ENCODE data around the gene CYSTM1. TPM values are rescaled to one million over a fixed set of nuclear protein-coding genes. Genes with fewer than 3 reads are reported as not detected.

CYSTM1 gene
- total RNA-seq, 2 donors from 2014 or later, result 37.0 to 51.7 TPM

- no peaks in the 10 kb centered on the region for H3K36me3 ChIP-seq
- 97% methylated on average over 7 of the region's 7 CpGs for WGBS
- no peak for DNase-seq (ENCODE audit: low spot score)
- no peaks in the 10 kb centered on the region for H3K27me3 ChIP-seq (replicated peaks; ENCODE audit: insufficient read depth)
- H3K4me3 ChIP-seq, result no peak overlapping the region
- intact Hi-C loops (cut with DNase I), result no loop called here
- H3K4me1 ChIP-seq (replicated peaks), result peaks cover 5% of the 10 kb centered on the region
- no peak overlapping the region for H3K27ac ChIP-seq
- TF ChIP-seq POLR2A (IDR thresholded peaks at IDR 0.05) (no peak), CTCF (IDR thresholded peaks at IDR 0.05) (no peak), POLR2AphosphoS5 (IDR thresholded peaks at IDR 0.05) (no peak)
- no peaks in the 10 kb centered on the region for H3K9me3 ChIP-seq
Observed at GRCh38 chr5:140142856-140143255, 32.1 kb upstream of the CYSTM1 start.

GRCh38 chr5:140143521-140144258 is 31.3 kb upstream of the CYSTM1 start:
- Histone ChIP-seq H3K27ac (no peak overlapping the region), H3K36me3 (no peaks in the 10 kb centered on the region), H3K4me1 (replicated peaks) (peaks cover 5% of the 10 kb centered on the region), H3K4me3 (no peak overlapping the region), H3K9me3 (no peaks in the 10 kb centered on the region), H3K27me3 (replicated peaks; ENCODE audit: insufficient read depth) (no peaks in the 10 kb centered on the region)
- intact Hi-C loops (cut with DNase I), result no loop called here
- TF ChIP-seq CTCF (IDR thresholded peaks at IDR 0.05) (no peak), POLR2A (IDR thresholded peaks at IDR 0.05) (no peak), POLR2AphosphoS5 (IDR thresholded peaks at IDR 0.05) (no peak)
- 95% methylated on average over 3 of the region's 3 CpGs for WGBS
- DNase-seq (ENCODE audit: low spot score), result no peak

- intact Hi-C loops (cut with DNase I), result loop anchor here (5.0 kb wide), 1 partner anchor 33 kb away; the partner anchor contains the start of gene PURA
- Histone ChIP-seq H3K9me3 (no peaks in the 10 kb centered on the region), H3K27ac (no peak overlapping the region), H3K4me3 (peak overlapping the region in 1 of 2 donors; percentile 36), H3K36me3 (no peaks in the 10 kb centered on the region), H3K4me1 (replicated peaks) (peaks cover 5% of the 10 kb centered on the region), H3K27me3 (replicated peaks; ENCODE audit: insufficient read depth) (no peaks in the 10 kb centered on the region)
- WGBS, result 85% methylated on average over 3 of the region's 3 CpGs
- TF ChIP-seq POLR2A (IDR thresholded peaks at IDR 0.05), result no peak
- no peak for TF ChIP-seq CTCF (IDR thresholded peaks at IDR 0.05)
- no peak for TF ChIP-seq POLR2AphosphoS5 (IDR thresholded peaks at IDR 0.05)
- DNase-seq (ENCODE audit: low spot score), result no peak
Observed at GRCh38 chr5:140145256-140145655, 29.7 kb upstream of the CYSTM1 start.

- H3K27ac ChIP-seq, result no peak overlapping the region
- peak; percentile 59 for DNase-seq (ENCODE audit: low spot score)
- H3K27me3 ChIP-seq (replicated peaks; ENCODE audit: insufficient read depth), result no peaks in the 10 kb centered on the region
- H3K4me1 ChIP-seq (replicated peaks), result peaks cover 5% of the 10 kb centered on the region
- TF ChIP-seq POLR2A (IDR thresholded peaks at IDR 0.05) (peak; percentile 19), POLR2AphosphoS5 (IDR thresholded peaks at IDR 0.05) (no peak), CTCF (IDR thresholded peaks at IDR 0.05) (peak; percentile 50 to 86 (median 65))
- WGBS, result 6% methylated on average over 64 of the region's 64 CpGs
- intact Hi-C loops (cut with DNase I), result loop anchor here (5.0 kb wide), 1 partner anchor 34 kb away; the partner anchor contains the start of gene PURA
- no peaks in the 10 kb centered on the region for H3K9me3 ChIP-seq
- no peaks in the 10 kb centered on the region for H3K36me3 ChIP-seq
- peak overlapping the region; percentile 24 to 36 for H3K4me3 ChIP-seq
Observed at GRCh38 chr5:140145818-140146522, 29.0 kb upstream of the CYSTM1 start.
